GM18520 (cell line): ENCODE results near the gene TRAP1.
"Not testable (repeated sequence)": the region's sequence is repeated elsewhere in the genome, so short reads cannot be mapped to it uniquely, and the experiment has no call there.

Experiments
- ATAC-seq: cut with Tn5 transposase; IDR thresholded peaks from one replicate; pipeline ENCODE4 v1.9.1; 2021; ENCODE audit not compliant: unreplicated experiment

The TRAP1 gene

DNA sequence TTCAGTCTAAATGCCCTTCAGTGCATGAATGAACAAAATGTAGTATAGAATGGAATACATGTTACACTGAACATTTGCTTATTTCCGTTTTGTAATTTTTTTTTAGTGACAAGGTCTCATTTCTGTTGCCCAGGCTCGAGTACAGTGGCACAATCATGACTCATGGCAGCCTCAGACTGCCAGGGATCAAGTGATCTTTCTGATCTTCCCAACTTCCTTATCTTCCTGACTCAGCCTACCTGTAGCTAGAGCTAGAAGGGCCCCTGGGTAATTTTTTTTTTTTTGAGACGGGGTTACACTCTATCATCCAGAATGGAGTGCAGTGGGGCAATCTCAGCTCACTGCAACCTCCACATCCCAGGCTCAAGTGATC, 98.6 kb downstream of the TRAP1 start:
- ATAC-seq: no peak

DNA sequence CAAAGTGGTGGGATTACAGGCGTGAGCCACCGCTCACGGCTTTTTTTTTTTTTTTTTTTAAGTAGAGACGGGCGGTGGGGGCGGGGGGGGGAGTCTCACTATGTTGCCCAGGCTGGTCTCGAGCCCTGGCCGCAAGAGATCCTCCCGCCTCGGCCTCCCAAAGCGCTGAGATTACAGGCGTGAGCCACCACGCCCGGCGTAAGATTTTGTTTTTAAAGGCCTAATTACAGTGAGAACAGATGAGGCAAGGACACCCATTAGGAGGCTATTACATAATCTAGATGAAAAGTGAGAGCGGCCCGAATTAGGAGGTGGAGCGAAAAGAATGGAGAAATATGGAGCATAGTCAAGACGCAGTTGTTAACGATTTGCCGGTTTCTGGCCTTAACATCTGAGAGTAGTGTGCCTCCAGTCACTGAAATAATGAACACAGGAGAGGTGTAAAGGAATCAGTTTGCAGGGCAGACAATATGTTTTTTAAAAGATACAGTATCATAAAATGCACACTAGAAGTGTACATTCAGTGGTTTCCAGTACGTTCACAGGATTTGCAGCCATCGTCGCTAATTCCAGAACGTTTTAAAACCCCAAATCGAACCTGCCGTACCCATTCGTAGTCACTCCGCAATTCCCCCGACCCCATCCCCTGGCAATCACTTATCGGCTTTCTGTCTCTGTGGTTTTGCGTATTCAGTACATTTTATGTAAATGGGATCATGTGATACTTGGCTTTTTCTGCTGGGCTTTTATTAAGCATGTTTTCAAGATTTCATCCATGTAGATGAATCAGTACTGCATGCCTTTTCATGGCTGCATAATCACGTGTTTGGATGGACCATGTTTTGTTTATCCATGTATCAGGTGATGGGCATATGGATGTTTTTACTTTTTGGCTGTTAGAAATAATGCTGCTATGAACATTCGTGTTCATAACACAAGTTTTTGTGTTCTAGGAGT, 104.5 kb downstream of the TRAP1 start:
- no peak for ATAC-seq

DNA sequence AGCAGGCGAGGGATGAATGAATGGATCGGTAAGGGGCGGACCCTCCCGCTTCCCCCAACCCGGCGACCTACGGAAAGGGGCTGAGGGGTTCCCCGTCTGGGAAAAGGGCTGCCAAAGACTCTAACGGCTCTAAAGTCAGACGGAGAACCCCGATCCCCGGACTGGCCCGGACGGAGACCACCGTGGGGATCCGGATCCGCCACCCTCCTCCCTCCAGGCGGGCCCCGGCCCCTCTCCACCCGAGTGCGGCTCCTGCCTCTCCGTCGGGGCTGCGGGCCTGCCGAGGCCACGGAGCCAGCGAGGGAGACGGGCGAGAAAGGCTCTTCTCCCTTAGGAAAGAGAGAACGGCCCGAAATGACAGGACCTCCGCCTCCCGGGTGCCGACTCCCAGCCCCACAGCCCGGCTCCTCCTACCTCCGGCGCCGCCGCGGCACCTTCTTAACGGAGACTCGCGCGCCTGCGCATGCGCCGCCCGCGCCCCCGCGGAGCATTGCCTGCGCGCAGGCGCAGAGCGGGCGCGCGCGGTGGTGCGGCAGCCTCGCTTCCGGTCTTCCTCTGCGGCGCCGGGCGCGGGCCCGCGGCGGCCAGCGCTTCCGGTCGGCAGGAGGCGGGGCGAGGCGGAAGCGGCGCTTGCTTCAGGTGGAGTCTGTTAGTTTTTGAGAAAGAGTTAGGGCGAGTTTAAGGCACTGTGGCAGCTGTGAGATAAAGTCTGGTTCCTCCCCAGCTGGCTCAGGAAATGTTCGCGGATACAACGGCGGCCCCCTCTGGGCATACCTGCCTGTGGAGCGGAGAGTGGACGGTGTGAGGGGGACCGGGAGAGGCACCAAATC, 106.0 kb downstream of the TRAP1 start, which contains the start of gene SLX4:
Gene SLX4, minus strand, starts transcription at position 461 of the 830 bp plus-strand sequence. CDS start 2,642 bp downstream, outside the sequence.
- peak; percentile 83 for ATAC-seq

DNA sequence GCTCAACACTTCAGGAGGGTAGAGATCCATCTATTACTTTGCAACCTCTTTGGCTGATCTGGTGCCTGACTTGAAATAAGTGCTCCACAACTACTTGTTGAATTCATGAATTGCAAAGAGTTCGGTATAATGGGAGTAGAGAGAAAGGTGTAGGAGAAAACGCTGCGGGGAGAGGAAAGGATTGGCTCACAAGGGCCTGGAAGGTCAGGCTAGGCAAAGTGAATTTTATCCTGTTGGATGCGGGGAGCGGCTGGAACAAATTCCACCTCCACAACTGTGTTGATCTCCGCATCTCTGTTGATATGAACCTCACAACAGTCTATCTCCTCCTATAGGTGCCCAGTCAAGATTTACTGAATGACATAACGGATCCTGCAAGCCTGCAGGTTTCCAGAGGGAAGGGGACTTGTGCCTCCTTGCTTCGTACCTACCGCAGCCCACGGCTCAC, 106.6 kb downstream of the TRAP1 start:
- ATAC-seq: no peak

DNA sequence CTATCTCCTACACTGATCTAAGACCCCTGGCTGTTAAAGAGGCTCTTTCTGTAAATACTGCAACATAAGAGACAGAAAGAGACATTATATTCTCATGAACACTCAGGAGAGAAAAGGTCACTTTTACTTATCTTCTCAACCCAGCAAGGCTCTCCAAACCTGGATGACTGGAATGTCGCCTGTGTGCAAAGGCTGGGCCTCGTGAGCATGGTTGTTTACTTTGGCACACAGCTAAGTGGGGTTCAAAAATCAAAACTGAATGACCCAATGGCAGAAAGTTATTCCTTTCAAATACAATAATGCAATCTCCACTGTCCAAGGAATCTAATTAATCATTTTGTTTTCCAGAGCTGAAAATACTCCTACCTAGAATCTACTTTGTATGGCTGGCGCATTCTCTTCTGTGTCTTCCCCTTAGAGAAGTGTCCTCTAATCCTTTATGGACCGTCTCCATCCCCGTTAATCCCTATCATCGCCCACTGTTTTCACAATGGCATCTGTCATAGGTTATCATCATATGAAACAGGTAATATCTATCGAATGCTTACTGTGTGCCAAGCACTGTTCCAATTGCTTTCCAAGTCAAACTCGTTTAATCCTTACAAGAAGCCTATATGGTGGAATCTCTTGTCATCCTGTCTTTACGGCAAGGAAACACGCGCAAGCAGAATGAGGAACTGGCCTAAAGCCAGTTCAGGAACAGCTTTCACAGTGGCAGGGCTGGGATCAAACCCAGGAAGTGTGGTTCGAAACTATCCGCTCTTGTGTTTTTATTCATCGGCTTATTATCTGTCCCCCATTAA, 107.2 kb downstream of the TRAP1 start:
- ATAC-seq: no peak

DNA sequence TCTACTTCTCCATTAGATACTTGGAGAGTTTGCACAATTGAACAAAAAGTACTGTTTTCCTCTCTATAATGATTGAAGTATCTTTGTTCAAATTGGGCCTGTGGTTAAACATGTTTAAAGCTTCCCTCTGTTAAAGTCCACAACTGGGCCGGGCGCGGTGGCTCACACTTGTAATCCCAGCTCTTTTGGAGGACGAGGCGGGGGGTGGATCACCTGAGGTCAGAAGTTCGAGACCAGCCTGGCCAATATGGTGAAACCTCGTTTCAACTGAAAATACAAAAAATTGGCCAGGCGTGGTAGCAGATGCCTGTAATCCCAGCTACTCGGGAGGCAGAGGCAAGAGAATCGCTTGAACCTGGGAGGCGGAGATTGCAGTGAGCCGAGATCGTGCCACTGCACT, 108.3 kb downstream of the TRAP1 start:
- ATAC-seq: not testable (repeated sequence)

DNA sequence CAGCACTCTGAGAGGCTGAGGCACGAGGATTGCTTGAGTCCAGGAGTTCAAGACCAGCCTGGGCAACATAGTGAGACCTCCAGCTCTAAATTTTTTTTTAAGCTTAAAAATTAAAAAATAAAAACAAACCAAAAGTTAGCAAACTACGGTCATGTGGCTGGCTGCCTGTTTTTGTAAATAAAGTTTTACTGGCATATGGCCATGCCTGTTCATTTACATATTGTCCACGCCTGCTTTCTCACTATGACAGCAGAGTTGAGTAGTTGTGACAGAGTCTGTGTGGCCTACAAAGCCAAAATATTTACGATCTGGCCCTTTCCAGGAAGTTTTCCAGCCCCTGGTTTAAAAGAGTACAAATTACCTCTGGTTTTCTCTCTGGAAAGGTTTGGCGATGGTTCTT, 109.3 kb downstream of the TRAP1 start:
- no peak for ATAC-seq
